CD4-positive, alpha-beta T cell (primary cell): ENCODE results near the gene SDK1. TPM values are rescaled to one million over a fixed set of nuclear protein-coding genes. Genes with fewer than 3 reads are reported as not detected.

ENCODE experiments used
- ATAC-seq: fragments of 200-7000 bp; cut with Tn5 transposase; one replicate; pipeline ENCODE4 v1.10.0; 2022; ENCODE audit warnings: mild to moderate bottlenecking; ENCODE audit not compliant: poor library complexity
- CTCF ChIA-PET: fragments of 350-600 bp; sonication (Branson Sonifier 250); formaldehyde crosslinking; loops from one replicate; lab custom pipeline; 2021; ENCODE audit warnings: antibody characterized with exemption, inconsistent platforms; lab: Charles Lee
- POLR2A ChIA-PET: fragments of 350-600 bp; sonication (Branson Sonifier 250); formaldehyde crosslinking; loops from one replicate; lab custom pipeline; 2021; ENCODE audit warnings: antibody characterized with exemption, inconsistent platforms; lab: Charles Lee
- DNase-seq, 14 experiments: peaks; one replicate each; pipeline ENCODE4 v3.0.0-alpha.2; 2013 to 2020; ENCODE audit warnings: mixed read lengths in 2 of 14
- H3K27ac ChIP-seq, 2 donors: one replicate each; pipeline versions ENCODE4 v1.5.1 to v1.7.0; 2013; ENCODE audit warnings: low read length in 2 of 2, low read depth in 1 of 2, mild to moderate bottlenecking in 1 of 2
- H3K27me3 ChIP-seq, 2 experiments: 1 replicate in 1 of 2; 2 replicates in 1 of 2; pipeline versions ENCODE4 v1.6.1 to v1.7.0; 2013; ENCODE audit warnings: low read length in 2 of 2, control low read depth in 1 of 2, mild to moderate bottlenecking in 1 of 2, moderate library complexity in 1 of 2; ENCODE audit not compliant: insufficient read depth in 2 of 2, control insufficient read depth in 1 of 2
- H3K36me3 ChIP-seq: one replicate; pipeline ENCODE4 v1.6.1; 2013; ENCODE audit warnings: low read length, control low read depth; ENCODE audit not compliant: insufficient read depth
- H3K4me1 ChIP-seq: one replicate; pipeline ENCODE4 v1.6.1; 2013; ENCODE audit warnings: low read length, control low read depth; ENCODE audit not compliant: insufficient read depth
- H3K4me3 ChIP-seq: one replicate; pipeline ENCODE4 v1.5.1; 2013; ENCODE audit warnings: mild to moderate bottlenecking, low read length, moderate library complexity
- H3K9me3 ChIP-seq, 2 experiments: 1 replicate in 1 of 2; 2 replicates in 1 of 2; pipeline versions ENCODE4 v1.6.1 to v1.7.0; 2013; ENCODE audit warnings: low read length in 2 of 2, mild to moderate bottlenecking in 2 of 2, control low read depth in 1 of 2, moderate library complexity in 1 of 2; ENCODE audit not compliant: control insufficient read depth in 1 of 2, insufficient read depth in 1 of 2
- H3K27ac Mint-ChIP-seq: one replicate; pipeline ENCODE4 v1.8.0; 2020; ENCODE audit warnings: mixed read lengths
- H3K27me3 Mint-ChIP-seq: one replicate; pipeline ENCODE4 v1.8.0; 2021; ENCODE audit warnings: mixed read lengths
- H3K36me3 Mint-ChIP-seq: one replicate; pipeline ENCODE4 v1.8.0; 2021; ENCODE audit warnings: low read depth, mixed read lengths
- H3K4me1 Mint-ChIP-seq: one replicate; pipeline ENCODE4 v1.8.0; 2021; ENCODE audit warnings: low read depth, mixed read lengths
- H3K4me3 Mint-ChIP-seq: one replicate; pipeline ENCODE4 v1.8.0; 2020; ENCODE audit warnings: mild to moderate bottlenecking, mixed read lengths
- H3K9me3 Mint-ChIP-seq: one replicate; pipeline ENCODE4 v1.8.0; 2020; ENCODE audit warnings: mixed read lengths
- CTCF ChIP-seq: fragments of 200-600 bp; IDR thresholded peaks from one replicate; pipeline ENCODE4 v1.8.0; 2022; ENCODE audit warnings: antibody characterized with exemption, mild to moderate bottlenecking
- intact Hi-C, 2 experiments: fragments of 100-400 bp; cut with DNase I in 1 of 2; cut with micrococcal nuclease in 1 of 2; formaldehyde crosslinking; loops; one replicate each; pipeline versions ENCODE4 v1.15.1 to v1.9.0; 2023 to 2025; cut with DNase I, micrococcal nuclease
- total RNA-seq, 174 experiments: library from RNA in 2 of 174; stranded (reverse) in 2 of 174; gene quantifications; one replicate each; pipeline ENCODE4 v1.2.3 and lab custom pipeline; 2021 to 2026

SDK1 gene
- total RNA-seq, 2 experiments from 2014 or later: 1.1 to 1.3 TPM

- H3K27ac ChIP-seq: no peak overlapping the region
- H3K36me3 ChIP-seq: no peaks in the 10 kb centered on the region
- no peak for ATAC-seq
- ChIA-PET CTCF (no interaction called here), POLR2A (no interaction called here)
- no peak for DNase-seq
- no peak for TF ChIP-seq CTCF
- H3K4me3 ChIP-seq: no peak overlapping the region
- no peaks in the 10 kb centered on the region for H3K4me1 ChIP-seq
- no peak overlapping the region for H3K4me3 Mint-ChIP-seq
- no peak overlapping the region for H3K27ac Mint-ChIP-seq
- no peaks in the 10 kb centered on the region for H3K4me1 Mint-ChIP-seq
- H3K36me3 Mint-ChIP-seq: no peaks in the 10 kb centered on the region
- H3K9me3 ChIP-seq: peaks cover 0 to 9% of the 10 kb centered on the region in 2 experiments
- H3K9me3 Mint-ChIP-seq: no peaks in the 10 kb centered on the region
- H3K27me3 ChIP-seq: no peaks in the 10 kb centered on the region
- intact Hi-C loops: no loop called here
- no peaks in the 10 kb centered on the region for H3K27me3 Mint-ChIP-seq
Observed at GRCh38 chr7:4218481-4218880, 917.4 kb downstream of the SDK1 start.

GRCh38 chr7:4220011-4220410 is 919.0 kb downstream of the SDK1 start:
- Mint-ChIP-seq H3K4me1 (no peaks in the 10 kb centered on the region), H3K4me3 (no peak overlapping the region), H3K9me3 (no peaks in the 10 kb centered on the region), H3K27ac (no peak overlapping the region), H3K36me3 (no peaks in the 10 kb centered on the region), H3K27me3 (no peaks in the 10 kb centered on the region)
- ATAC-seq: no peak
- POLR2A ChIA-PET: no interaction called here
- Histone ChIP-seq H3K4me3 (no peak overlapping the region), H3K36me3 (no peaks in the 10 kb centered on the region), H3K9me3 (peaks cover 0 to 5% of the 10 kb centered on the region in 2 experiments), H3K4me1 (no peaks in the 10 kb centered on the region), H3K27me3 (no peaks in the 10 kb centered on the region), H3K27ac (no peak overlapping the region)
- intact Hi-C loops: no loop called here
- CTCF ChIA-PET: no interaction called here
- no peak for DNase-seq
- TF ChIP-seq CTCF: no peak

- no peaks in the 10 kb centered on the region for H3K27me3 Mint-ChIP-seq
- Histone ChIP-seq H3K27me3 (no peaks in the 10 kb centered on the region), H3K4me1 (no peaks in the 10 kb centered on the region), H3K9me3 (peaks cover 0 to 9% of the 10 kb centered on the region in 2 experiments), H3K4me3 (no peak overlapping the region), H3K36me3 (no peaks in the 10 kb centered on the region), H3K27ac (no peak overlapping the region)
- no peak overlapping the region for H3K27ac Mint-ChIP-seq
- intact Hi-C loops: no loop called here
- H3K36me3 Mint-ChIP-seq: no peaks in the 10 kb centered on the region
- TF ChIP-seq CTCF: no peak
- ChIA-PET CTCF (no interaction called here), POLR2A (no interaction called here)
- no peak overlapping the region for H3K4me3 Mint-ChIP-seq
- no peaks in the 10 kb centered on the region for H3K9me3 Mint-ChIP-seq
- no peak for ATAC-seq
- no peak for DNase-seq
- no peaks in the 10 kb centered on the region for H3K4me1 Mint-ChIP-seq
Observed at GRCh38 chr7:4221043-4221442, 920.0 kb downstream of the SDK1 start.
